Spleen (tissue), 7 donors: ENCODE results near the gene SLC4A4.

Experiments used
- POLR2A ChIP-seq, 3 donors: fragments of 450-650 bp; IDR thresholded peaks; one replicate each; pipeline ENCODE4 v1.5.1; 2017; ENCODE audit warnings: antibody characterized with exemption in 3 of 3, mild to moderate bottlenecking in 1 of 3
- POLR2AphosphoS5 ChIP-seq, 3 donors: sonication (generic); formaldehyde crosslinking; IDR thresholded peaks; one replicate each; pipeline ENCODE4 v1.5.1; 2017; ENCODE audit warnings: antibody characterized with exemption in 3 of 3
- TF ChIP-seq, protein P1 (sequence below), 11 experiments: fragments of 200-600 bp in 7 of 11; fragments of 450-650 bp in 4 of 11; sonication (generic) in 4 of 11; IDR thresholded peaks in 8 of 11; conservative IDR thresholded peaks in 3 of 11; 1 replicate in 7 of 11; 2 replicates in 4 of 11; pipeline versions ENCODE4 v1.4.0 to v1.8.0; 2016 to 2021; ENCODE audit warnings: antibody characterized with exemption in 11 of 11, inconsistent platforms in 4 of 11, mild to moderate bottlenecking in 1 of 11
- donor health status: DM: no; HTN: no; CAD: no; lungs with moderate emphysema.
- donor health status: DM: no; HTN: no; CAD: no.
- donor health status: DM: no; HTN: no; CAD: no.

DNA sequence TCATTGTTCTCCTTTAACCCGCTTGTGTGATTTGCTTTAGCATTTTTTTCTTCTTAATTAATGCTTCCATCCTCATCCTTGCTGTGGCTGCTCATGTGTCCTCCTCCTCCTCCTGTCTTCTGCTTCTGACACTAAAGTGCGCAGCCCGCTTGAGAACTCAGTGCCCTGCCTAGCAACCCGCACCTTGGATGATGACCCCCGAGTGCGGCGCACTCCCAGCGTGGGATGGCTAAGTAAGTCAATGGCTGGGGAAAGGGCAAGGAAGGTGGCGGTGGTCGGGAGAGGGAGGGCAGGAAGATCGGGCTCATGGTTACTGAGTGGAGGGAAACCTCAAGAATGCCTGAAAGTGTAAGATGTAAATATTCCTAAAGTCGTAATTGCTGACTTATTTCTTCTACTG, 30.1 kb downstream of the SLC4A4 start:
- TF ChIP-seq POLR2A (IDR thresholded peaks at IDR 0.05) (no peak), POLR2AphosphoS5 (IDR thresholded peaks at IDR 0.05) (no peak)
- TF ChIP-seq, protein P1, sequence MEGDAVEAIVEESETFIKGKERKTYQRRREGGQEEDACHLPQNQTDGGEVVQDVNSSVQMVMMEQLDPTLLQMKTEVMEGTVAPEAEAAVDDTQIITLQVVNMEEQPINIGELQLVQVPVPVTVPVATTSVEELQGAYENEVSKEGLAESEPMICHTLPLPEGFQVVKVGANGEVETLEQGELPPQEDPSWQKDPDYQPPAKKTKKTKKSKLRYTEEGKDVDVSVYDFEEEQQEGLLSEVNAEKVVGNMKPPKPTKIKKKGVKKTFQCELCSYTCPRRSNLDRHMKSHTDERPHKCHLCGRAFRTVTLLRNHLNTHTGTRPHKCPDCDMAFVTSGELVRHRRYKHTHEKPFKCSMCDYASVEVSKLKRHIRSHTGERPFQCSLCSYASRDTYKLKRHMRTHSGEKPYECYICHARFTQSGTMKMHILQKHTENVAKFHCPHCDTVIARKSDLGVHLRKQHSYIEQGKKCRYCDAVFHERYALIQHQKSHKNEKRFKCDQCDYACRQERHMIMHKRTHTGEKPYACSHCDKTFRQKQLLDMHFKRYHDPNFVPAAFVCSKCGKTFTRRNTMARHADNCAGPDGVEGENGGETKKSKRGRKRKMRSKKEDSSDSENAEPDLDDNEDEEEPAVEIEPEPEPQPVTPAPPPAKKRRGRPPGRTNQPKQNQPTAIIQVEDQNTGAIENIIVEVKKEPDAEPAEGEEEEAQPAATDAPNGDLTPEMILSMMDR (IDR thresholded peaks at IDR 0.05 in 8 of 11, conservative IDR thresholded peaks at IDR 0.05 in 3 of 11), result no peak
